Measurements from ENCODE around the gene PTGES2.
A peak's percentile ranks its signal among the peaks of the same experiment; 100 is the strongest.
"Not testable (repeated sequence)": the region's sequence is repeated elsewhere in the genome, so short reads cannot be mapped to it uniquely, and the experiment has no call there.

The PTGES2 gene

GRCh38 chr9:128088253-128088945, 39.1 kb downstream of the PTGES2 start:
- DNase-seq (ENCODE audit: low spot score) = no peak
- no peak for FAIRE-seq

GRCh38 chr9:128087262-128087661, 40.3 kb downstream of the PTGES2 start:
- FAIRE-seq = no peak
- DNase-seq (ENCODE audit: low spot score) = no peak

GRCh38 chr9:128085943-128086342, 41.6 kb downstream of the PTGES2 start:
- DNase-seq (ENCODE audit: low spot score) = no peak

GRCh38 chr9:128084746-128085145, 42.8 kb downstream of the PTGES2 start:
- FAIRE-seq (no peak), DNase-seq (ENCODE audit: low spot score) (no peak)

More at GRCh38 chr9:128085943-128086342, 41.6 kb downstream of the PTGES2 start:
- no peak for FAIRE-seq

- no peak for DNase-seq (ENCODE audit: low spot score)
- FAIRE-seq = no peak
Observed at GRCh38 chr9:128082151-128082550, 45.4 kb downstream of the PTGES2 start.

- FAIRE-seq = no peak
- DNase-seq (ENCODE audit: low spot score) = no peak
Observed at GRCh38 chr9:128081056-128081455, 46.5 kb downstream of the PTGES2 start.

- no peak for FAIRE-seq
- no peak for DNase-seq (ENCODE audit: low spot score)
Observed at GRCh38 chr9:128080206-128080605, 47.3 kb downstream of the PTGES2 start.

- FAIRE-seq = peak; percentile 86
- peak; percentile 74 for DNase-seq (ENCODE audit: low spot score)
Observed at GRCh38 chr9:128078504-128079434, 48.8 kb downstream of the PTGES2 start.

GRCh38 chr9:128077847-128078503, 49.6 kb downstream of the PTGES2 start:
- FAIRE-seq (no peak), DNase-seq (ENCODE audit: low spot score) (peak; percentile 11)

GRCh38 chr9:128073253-128073886, 54.2 kb downstream of the PTGES2 start:
- FAIRE-seq = no peak
- DNase-seq (ENCODE audit: low spot score) = no peak

- DNase-seq (ENCODE audit: low spot score) (peak; percentile 23), FAIRE-seq (no peak)
Observed at GRCh38 chr9:128072144-128073021, 55.1 kb downstream of the PTGES2 start.

GRCh38 chr9:128071475-128071874, 56.1 kb downstream of the PTGES2 start:
- not testable (repeated sequence) for DNase-seq (ENCODE audit: low spot score); FAIRE-seq

GRCh38 chr9:128070874-128071273, 56.7 kb downstream of the PTGES2 start:
- FAIRE-seq (no peak), DNase-seq (ENCODE audit: low spot score) (no peak)

Data from RCC 7860 (cell line).